ENCODE data around the gene TPRX1. TPM values are rescaled to one million over a fixed set of nuclear protein-coding genes. Genes with fewer than 3 reads are reported as not detected.
"Not testable (repeated sequence)": the region's sequence is repeated elsewhere in the genome, so short reads cannot be mapped to it uniquely, and the experiment has no call there.

The TPRX1 gene, protein sequence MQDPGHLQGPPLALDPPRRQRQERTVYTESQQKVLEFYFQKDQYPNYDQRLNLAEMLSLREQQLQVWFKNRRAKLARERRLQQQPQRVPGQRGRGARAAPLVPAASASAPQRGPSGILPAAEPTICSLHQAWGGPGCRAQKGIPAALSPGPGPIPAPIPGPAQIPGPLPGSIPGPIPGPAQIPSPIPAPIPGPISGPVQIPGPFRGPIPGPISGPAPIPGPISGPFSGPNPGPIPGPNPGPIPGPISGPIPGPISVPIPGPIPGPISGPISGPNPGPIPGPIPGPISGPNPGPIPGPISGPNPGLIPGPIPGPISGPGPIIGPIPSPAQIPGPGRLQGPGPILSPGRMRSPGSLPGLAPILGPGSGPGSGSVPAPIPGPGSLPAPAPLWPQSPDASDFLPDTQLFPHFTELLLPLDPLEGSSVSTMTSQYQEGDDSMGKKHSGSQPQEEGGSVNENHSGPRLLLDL
- not detected for total RNA-seq
- polyA plus RNA-seq = not detected
- long read RNA-seq, donor 1 = 0 reads
- long read RNA-seq, donor 2 = 0 reads

DNA sequence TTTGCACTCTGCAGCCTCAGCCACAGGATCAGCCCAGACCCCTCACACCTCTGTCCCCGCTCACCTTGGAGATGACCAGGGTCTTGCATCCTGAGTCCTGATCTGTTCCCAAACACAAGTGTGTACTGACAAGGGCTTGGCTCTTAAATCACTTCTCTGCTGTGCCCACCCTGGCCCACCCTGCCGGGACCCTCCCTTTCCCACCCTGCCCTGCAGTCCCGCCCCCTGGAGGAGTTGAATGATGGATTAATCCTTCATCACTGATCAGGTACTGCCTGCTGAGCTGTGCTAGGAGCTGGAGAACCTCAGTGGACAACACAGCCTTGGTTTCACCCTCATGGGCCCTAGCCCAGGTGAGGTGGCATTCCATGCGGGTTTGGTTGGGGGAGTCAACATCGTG lies at the start of gene TPRX1:
Gene TPRX1 (minus strand): TSS at position 101 of the 400 bp plus-strand sequence. CDS start 12 bp downstream, at position 89.
- H3K36me3 ChIP-seq (ENCODE audit: control insufficient read depth in 1 of 2, insufficient read depth in 2 of 2, low read length in 1 of 2); intact Hi-C loops (cut with DNase I); ATAC-seq (ENCODE audit: low FRiP score); H3K9me3 ChIP-seq (ENCODE audit: control insufficient read depth, low read length); H3K27me3 ChIP-seq (ENCODE audit: control insufficient read depth in 1 of 2, insufficient read depth in 2 of 2, low read length in 1 of 2); H3K4me3 ChIP-seq (ENCODE audit: low read length in 2 of 2); H3K4me1 ChIP-seq (ENCODE audit: control insufficient read depth in 1 of 2, insufficient read depth in 2 of 2, low read length in 2 of 2); H3K27ac ChIP-seq (ENCODE audit: low read depth in 1 of 2, low read length in 2 of 2); DNase-seq: not testable (repeated sequence)
- WGBS, 2 donors = 81 to 85% methylated on average over 5 of the region's 5 CpGs

DNA sequence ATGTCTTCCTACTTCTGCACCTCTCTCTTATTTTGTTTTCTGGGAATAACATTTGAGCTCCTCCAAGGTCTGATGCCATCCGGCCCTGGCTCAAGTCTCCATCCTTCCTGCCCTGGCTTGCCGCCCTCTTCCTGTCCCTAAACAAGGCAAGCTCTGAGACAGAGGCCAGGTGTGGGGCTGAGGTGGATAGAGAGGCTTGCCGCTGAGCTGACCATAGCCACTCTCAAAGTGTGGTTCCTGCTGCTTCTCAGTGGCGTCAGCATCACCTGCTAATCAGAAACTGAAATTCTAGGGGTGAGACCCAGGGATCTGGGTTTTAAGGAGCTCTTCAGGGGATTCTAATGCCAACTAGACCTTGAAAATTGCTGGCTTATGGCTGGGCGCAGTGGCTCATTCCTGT lies 48.7 kb upstream of the TPRX1 start:
- intact Hi-C loops (cut with DNase I) = no loop called here
- Histone ChIP-seq H3K9me3 (ENCODE audit: control insufficient read depth, low read length) (no peaks in the 10 kb centered on the region), H3K36me3 (ENCODE audit: control insufficient read depth in 1 of 2, insufficient read depth in 2 of 2, low read length in 1 of 2) (no peaks in the 10 kb centered on the region), H3K4me1 (ENCODE audit: control insufficient read depth in 1 of 2, insufficient read depth in 2 of 2, low read length in 2 of 2) (no peaks in the 10 kb centered on the region), H3K27me3 (ENCODE audit: control insufficient read depth in 1 of 2, insufficient read depth in 2 of 2, low read length in 1 of 2) (peaks cover 0 to 2% of the 10 kb centered on the region in 2 donors), H3K4me3 (ENCODE audit: low read length in 2 of 2) (no peak overlapping the region), H3K27ac (ENCODE audit: low read depth in 1 of 2, low read length in 2 of 2) (no peak overlapping the region)
- ATAC-seq (ENCODE audit: low FRiP score) (no peak), DNase-seq (peak in 1 of 2 donors; percentile 12)
- WGBS, 2 donors = 69 to 74% methylated on average over 5 of the region's 5 CpGs

DNA sequence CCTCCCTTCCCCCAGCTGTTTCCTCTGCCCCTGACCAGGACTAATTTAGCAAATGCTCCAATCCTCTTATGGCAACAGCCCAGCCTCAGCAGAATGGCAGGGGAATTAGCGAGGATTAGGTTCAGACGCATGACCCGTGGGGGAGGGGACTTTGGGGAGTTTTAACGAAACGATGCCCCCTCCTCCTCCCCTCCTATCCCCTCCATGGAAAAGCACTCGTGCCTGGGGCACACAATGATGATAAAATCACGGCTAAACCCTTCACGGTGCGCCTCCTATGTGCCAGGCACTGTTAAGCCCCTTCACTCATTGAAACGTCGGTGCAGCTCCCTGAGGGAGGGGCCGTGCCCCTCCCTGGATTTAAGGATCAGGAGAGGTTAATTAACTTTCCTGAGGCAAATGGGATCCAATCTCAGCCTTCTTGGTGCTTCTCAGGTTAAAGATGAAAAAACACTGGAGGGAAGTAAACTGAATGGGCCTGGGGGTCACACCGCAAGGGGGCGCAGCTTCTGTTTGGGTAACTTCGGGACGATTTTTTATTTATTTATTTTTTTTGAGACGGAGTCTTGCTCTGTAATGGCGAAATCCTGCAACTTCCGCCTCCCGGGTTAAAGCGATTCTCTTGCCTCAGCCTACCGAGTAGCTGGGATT lies 44.6 kb upstream of the TPRX1 start:
- WGBS, 2 donors = 2% methylated on average over 22 of the region's 22 CpGs
- no peak for ATAC-seq (ENCODE audit: low FRiP score)
- no peaks in the 10 kb centered on the region for H3K4me1 ChIP-seq (ENCODE audit: control insufficient read depth in 1 of 2, insufficient read depth in 2 of 2, low read length in 2 of 2)
- no peaks in the 10 kb centered on the region for H3K36me3 ChIP-seq (ENCODE audit: control insufficient read depth in 1 of 2, insufficient read depth in 2 of 2, low read length in 1 of 2)
- intact Hi-C loops (cut with DNase I) = no loop called here
- H3K27ac ChIP-seq (ENCODE audit: low read depth in 1 of 2, low read length in 2 of 2) = no peak overlapping the region
- peak in 1 of 2 donors; percentile 53 for DNase-seq
- H3K9me3 ChIP-seq (ENCODE audit: control insufficient read depth, low read length) = no peaks in the 10 kb centered on the region
- no peaks in the 10 kb centered on the region for H3K27me3 ChIP-seq (ENCODE audit: control insufficient read depth in 1 of 2, insufficient read depth in 2 of 2, low read length in 1 of 2)
- no peak overlapping the region for H3K4me3 ChIP-seq (ENCODE audit: low read length in 2 of 2)

DNA sequence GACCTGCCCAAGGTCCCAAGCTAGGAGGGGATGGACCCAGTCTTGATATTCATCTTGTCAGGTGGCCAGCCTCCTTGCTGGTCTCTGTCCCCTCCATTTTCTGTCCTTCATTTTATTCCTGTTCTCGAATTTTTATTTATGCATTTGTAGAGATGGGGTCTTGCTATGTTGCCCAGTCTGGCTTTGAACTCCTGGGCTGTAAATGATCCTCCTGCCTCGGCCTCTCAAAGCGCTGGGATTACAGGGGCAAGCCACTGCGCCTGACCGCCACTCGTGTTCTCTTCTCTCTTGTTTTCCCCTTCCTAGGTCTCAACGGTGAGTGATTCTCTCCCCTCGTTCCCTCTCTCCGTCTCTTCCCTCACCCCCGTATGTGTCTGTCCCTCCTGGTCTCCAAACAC lies 44.1 kb upstream of the TPRX1 start:
- H3K27me3 ChIP-seq (ENCODE audit: control insufficient read depth in 1 of 2, insufficient read depth in 2 of 2, low read length in 1 of 2) = no peaks in the 10 kb centered on the region
- H3K36me3 ChIP-seq (ENCODE audit: control insufficient read depth in 1 of 2, insufficient read depth in 2 of 2, low read length in 1 of 2) = no peaks in the 10 kb centered on the region
- H3K27ac ChIP-seq (ENCODE audit: low read depth in 1 of 2, low read length in 2 of 2) = no peak overlapping the region
- DNase-seq (peak in 1 of 2 donors; percentile 7), ATAC-seq (ENCODE audit: low FRiP score) (no peak)
- H3K4me3 ChIP-seq (ENCODE audit: low read length in 2 of 2) = no peak overlapping the region
- intact Hi-C loops (cut with DNase I) = no loop called here
- H3K9me3 ChIP-seq (ENCODE audit: control insufficient read depth, low read length) = no peaks in the 10 kb centered on the region
- H3K4me1 ChIP-seq (ENCODE audit: control insufficient read depth in 1 of 2, insufficient read depth in 2 of 2, low read length in 2 of 2) = no peaks in the 10 kb centered on the region
- 49% methylated on average over 10 of the region's 10 CpGs for WGBS, 2 donors

DNA sequence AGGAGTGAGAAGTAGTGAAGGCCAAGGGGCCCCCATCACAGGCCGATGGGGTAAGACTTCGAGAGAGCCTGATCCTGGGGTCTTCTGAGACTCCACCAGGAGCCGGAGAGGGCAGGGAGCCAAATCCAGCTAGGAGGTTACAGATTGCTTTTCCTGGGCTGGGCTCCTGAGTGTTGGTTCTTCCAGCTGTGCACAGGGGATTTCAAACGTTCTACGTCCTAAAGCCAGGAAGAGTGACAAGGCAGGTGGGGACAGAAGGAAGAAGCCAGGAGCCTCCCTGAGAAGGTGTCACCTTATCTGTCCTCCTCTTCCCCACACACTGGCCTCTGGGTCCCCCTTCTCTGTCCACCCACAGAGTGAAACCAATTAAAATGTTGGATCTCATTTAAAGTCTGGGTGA lies 38.6 kb upstream of the TPRX1 start:
- no peak overlapping the region for H3K27ac ChIP-seq (ENCODE audit: low read depth in 1 of 2, low read length in 2 of 2)
- H3K36me3 ChIP-seq (ENCODE audit: control insufficient read depth in 1 of 2, insufficient read depth in 2 of 2, low read length in 1 of 2) = no peaks in the 10 kb centered on the region
- no peaks in the 10 kb centered on the region for H3K9me3 ChIP-seq (ENCODE audit: control insufficient read depth, low read length)
- intact Hi-C loops (cut with DNase I) = no loop called here
- 51 to 54% methylated on average over 5 of the region's 5 CpGs for WGBS, 2 donors
- DNase-seq = peak in 1 of 2 donors; percentile 26
- H3K4me1 ChIP-seq (ENCODE audit: control insufficient read depth in 1 of 2, insufficient read depth in 2 of 2, low read length in 2 of 2) = no peaks in the 10 kb centered on the region
- no peak overlapping the region for H3K4me3 ChIP-seq (ENCODE audit: low read length in 2 of 2)
- no peaks in the 10 kb centered on the region for H3K27me3 ChIP-seq (ENCODE audit: control insufficient read depth in 1 of 2, insufficient read depth in 2 of 2, low read length in 1 of 2)
- ATAC-seq (ENCODE audit: low FRiP score) = no peak

DNA sequence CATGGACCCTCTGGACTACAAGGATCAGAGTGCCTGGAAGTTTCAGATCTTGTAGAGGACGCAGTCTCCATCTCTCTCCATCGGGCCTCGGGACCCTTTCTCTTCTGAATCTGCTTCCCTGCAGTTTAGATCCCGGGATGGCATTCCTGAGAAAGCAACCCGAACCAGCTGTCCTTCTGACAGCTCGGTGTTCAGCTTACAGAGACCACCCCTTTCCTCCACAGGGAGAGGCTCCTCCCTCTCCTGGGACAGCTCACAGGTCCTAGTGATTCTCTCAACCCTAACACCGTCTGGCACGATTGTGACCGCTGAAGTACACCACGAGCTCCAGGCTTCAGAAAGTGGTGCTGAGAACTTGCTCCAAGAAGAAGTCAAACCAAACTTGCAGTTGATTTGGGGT lies 35.6 kb upstream of the TPRX1 start:
- WGBS, 2 donors = 15 to 17% methylated on average over 10 of the region's 10 CpGs
- no peaks in the 10 kb centered on the region for H3K27me3 ChIP-seq (ENCODE audit: control insufficient read depth in 1 of 2, insufficient read depth in 2 of 2, low read length in 1 of 2)
- no peaks in the 10 kb centered on the region for H3K4me1 ChIP-seq (ENCODE audit: control insufficient read depth in 1 of 2, insufficient read depth in 2 of 2, low read length in 2 of 2)
- no peaks in the 10 kb centered on the region for H3K9me3 ChIP-seq (ENCODE audit: control insufficient read depth, low read length)
- no peak overlapping the region for H3K4me3 ChIP-seq (ENCODE audit: low read length in 2 of 2)
- no peaks in the 10 kb centered on the region for H3K36me3 ChIP-seq (ENCODE audit: control insufficient read depth in 1 of 2, insufficient read depth in 2 of 2, low read length in 1 of 2)
- intact Hi-C loops (cut with DNase I) = no loop called here
- H3K27ac ChIP-seq (ENCODE audit: low read depth in 1 of 2, low read length in 2 of 2) = no peak overlapping the region
- no peak for DNase-seq
- no peak for ATAC-seq (ENCODE audit: low FRiP score)

DNA sequence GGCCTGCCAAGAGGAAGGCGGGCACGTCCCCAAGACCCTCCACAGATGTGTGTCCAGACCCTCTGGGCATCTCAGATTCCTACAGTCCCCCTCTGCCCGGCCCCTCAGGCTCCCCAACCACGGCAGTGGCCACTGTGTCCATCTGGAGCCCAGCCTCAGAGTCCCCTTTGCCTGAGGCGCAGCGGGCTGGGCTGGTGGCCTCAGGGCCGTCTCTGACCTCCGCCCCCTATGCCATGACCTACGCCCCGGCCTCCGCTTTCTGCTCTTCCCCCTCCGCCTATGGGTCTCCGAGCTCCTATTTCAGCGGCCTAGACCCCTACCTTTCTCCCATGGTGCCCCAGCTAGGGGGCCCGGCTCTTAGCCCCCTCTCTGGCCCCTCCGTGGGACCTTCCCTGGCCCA lies 35.1 kb upstream of the TPRX1 start:
- 40 to 44% methylated on average over 14 to 16 of the region's 16 CpGs for WGBS, 2 donors
- no peak overlapping the region for H3K4me3 ChIP-seq (ENCODE audit: low read length in 2 of 2)
- DNase-seq (peak; percentile 43 to 58), ATAC-seq (ENCODE audit: low FRiP score) (no peak)
- intact Hi-C loops (cut with DNase I) = no loop called here
- H3K9me3 ChIP-seq (ENCODE audit: control insufficient read depth, low read length) = no peaks in the 10 kb centered on the region
- no peaks in the 10 kb centered on the region for H3K4me1 ChIP-seq (ENCODE audit: control insufficient read depth in 1 of 2, insufficient read depth in 2 of 2, low read length in 2 of 2)
- H3K27me3 ChIP-seq (ENCODE audit: control insufficient read depth in 1 of 2, insufficient read depth in 2 of 2, low read length in 1 of 2) = no peaks in the 10 kb centered on the region
- H3K36me3 ChIP-seq (ENCODE audit: control insufficient read depth in 1 of 2, insufficient read depth in 2 of 2, low read length in 1 of 2) = no peaks in the 10 kb centered on the region
- H3K27ac ChIP-seq (ENCODE audit: low read depth in 1 of 2, low read length in 2 of 2) = no peak overlapping the region

DNA sequence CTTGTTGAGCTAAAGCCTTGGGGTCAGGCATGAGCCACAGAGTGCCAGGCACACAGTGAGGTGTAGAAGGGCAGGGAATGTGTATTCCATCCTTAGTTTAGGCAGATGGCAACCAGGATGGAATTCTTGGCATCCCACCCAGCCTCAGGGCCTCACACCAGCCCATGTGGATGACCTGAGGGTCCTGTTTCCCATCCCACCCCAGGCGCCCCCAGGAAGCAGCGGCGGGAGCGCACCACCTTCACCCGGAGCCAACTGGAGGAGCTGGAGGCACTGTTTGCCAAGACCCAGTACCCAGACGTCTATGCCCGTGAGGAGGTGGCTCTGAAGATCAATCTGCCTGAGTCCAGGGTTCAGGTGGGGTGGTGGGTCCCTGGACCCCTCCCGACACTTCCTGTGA lies 31.7 kb upstream of the TPRX1 start:
- H3K36me3 ChIP-seq (ENCODE audit: control insufficient read depth in 1 of 2, insufficient read depth in 2 of 2, low read length in 1 of 2) = no peaks in the 10 kb centered on the region
- H3K27ac ChIP-seq (ENCODE audit: low read depth in 1 of 2, low read length in 2 of 2) = no peak overlapping the region
- no peaks in the 10 kb centered on the region for H3K4me1 ChIP-seq (ENCODE audit: control insufficient read depth in 1 of 2, insufficient read depth in 2 of 2, low read length in 2 of 2)
- no peak overlapping the region for H3K4me3 ChIP-seq (ENCODE audit: low read length in 2 of 2)
- H3K9me3 ChIP-seq (ENCODE audit: control insufficient read depth, low read length) = no peaks in the 10 kb centered on the region
- DNase-seq = peak in 1 of 2 donors; percentile 55
- intact Hi-C loops (cut with DNase I) = no loop called here
- 63 to 64% methylated on average over 7 to 8 of the region's 8 CpGs for WGBS, 2 donors
- no peaks in the 10 kb centered on the region for H3K27me3 ChIP-seq (ENCODE audit: control insufficient read depth in 1 of 2, insufficient read depth in 2 of 2, low read length in 1 of 2)
- ATAC-seq (ENCODE audit: low FRiP score) = no peak

DNA sequence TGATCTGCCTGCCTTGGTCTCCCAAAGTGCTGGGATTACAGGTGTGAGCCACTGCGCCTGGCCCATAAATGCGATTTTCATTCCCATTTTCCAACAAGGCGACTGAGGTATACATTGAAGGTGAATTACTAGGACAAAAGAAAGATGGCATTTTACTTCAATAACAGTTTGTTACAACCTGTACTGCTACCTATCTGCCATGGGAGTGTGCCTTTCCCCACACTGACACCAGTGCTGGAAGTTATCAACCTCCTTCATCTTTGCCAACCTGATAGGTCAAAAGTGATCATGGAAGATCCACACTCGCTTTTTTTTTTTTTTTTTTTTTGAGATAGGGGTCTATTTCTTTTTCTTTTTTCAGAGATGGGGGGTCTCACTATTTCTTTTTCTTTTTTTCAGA lies 28.4 kb upstream of the TPRX1 start:
- Histone ChIP-seq H3K4me1 (ENCODE audit: control insufficient read depth in 1 of 2, insufficient read depth in 2 of 2, low read length in 2 of 2) (no peaks in the 10 kb centered on the region), H3K27ac (ENCODE audit: low read depth in 1 of 2, low read length in 2 of 2) (no peak overlapping the region), H3K36me3 (ENCODE audit: control insufficient read depth in 1 of 2, insufficient read depth in 2 of 2, low read length in 1 of 2) (no peaks in the 10 kb centered on the region), H3K27me3 (ENCODE audit: control insufficient read depth in 1 of 2, insufficient read depth in 2 of 2, low read length in 1 of 2) (no peaks in the 10 kb centered on the region), H3K9me3 (ENCODE audit: control insufficient read depth, low read length) (no peaks in the 10 kb centered on the region), H3K4me3 (ENCODE audit: low read length in 2 of 2) (no peak overlapping the region)
- ATAC-seq (ENCODE audit: low FRiP score) (no peak), DNase-seq (no peak)
- whole genome bisulfite sequencing, 2 donors = 90 to 95% methylated on average over 4 of the region's 4 CpGs
- intact Hi-C loops (cut with DNase I) = no loop called here
